ENCODE results near the gene HIGD1B. TPM values are rescaled to one million over a fixed set of nuclear protein-coding genes. Genes with fewer than 3 reads are reported as not detected.

Gene HIGD1B
- total RNA-seq, 1 donor from 2014 or later: 22.3 TPM

DNA sequence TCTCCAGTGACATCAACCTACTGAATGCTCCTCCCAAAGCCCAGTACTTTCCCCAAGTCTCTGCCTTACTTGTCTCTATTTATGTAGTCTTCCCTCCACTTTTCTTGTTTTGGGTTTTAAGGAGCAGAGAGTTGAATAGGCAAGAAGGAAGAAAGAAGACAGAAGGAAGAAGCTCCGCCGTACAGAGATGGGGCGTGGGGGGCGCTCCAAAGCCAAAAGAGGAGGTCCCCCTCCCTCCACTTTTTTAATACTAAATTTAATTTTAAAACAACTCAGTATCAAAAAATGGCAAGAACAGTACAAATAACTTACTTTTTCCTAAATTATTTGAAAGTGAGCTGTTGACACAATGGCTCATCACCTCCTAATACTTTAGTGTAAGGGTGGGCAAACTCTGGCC lies 47.0 kb downstream of the HIGD1B start:
- Histone ChIP-seq H3K27ac (no peak overlapping the region), H3K4me1 (peaks cover 20% of the 10 kb centered on the region), H3K9me3 (no peaks in the 10 kb centered on the region), H3K36me3 (peaks cover 58% of the 10 kb centered on the region), H3K4me3 (no peak overlapping the region), H3K27me3 (ENCODE audit: low read depth) (no peaks in the 10 kb centered on the region)
- TF ChIP-seq, protein P1, sequence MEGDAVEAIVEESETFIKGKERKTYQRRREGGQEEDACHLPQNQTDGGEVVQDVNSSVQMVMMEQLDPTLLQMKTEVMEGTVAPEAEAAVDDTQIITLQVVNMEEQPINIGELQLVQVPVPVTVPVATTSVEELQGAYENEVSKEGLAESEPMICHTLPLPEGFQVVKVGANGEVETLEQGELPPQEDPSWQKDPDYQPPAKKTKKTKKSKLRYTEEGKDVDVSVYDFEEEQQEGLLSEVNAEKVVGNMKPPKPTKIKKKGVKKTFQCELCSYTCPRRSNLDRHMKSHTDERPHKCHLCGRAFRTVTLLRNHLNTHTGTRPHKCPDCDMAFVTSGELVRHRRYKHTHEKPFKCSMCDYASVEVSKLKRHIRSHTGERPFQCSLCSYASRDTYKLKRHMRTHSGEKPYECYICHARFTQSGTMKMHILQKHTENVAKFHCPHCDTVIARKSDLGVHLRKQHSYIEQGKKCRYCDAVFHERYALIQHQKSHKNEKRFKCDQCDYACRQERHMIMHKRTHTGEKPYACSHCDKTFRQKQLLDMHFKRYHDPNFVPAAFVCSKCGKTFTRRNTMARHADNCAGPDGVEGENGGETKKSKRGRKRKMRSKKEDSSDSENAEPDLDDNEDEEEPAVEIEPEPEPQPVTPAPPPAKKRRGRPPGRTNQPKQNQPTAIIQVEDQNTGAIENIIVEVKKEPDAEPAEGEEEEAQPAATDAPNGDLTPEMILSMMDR (IDR thresholded peaks at IDR 0.05): no peak
- no peak for DNase-seq
- ATAC-seq: no peak
- intact Hi-C loops (cut with DNase I): no loop called here

DNA sequence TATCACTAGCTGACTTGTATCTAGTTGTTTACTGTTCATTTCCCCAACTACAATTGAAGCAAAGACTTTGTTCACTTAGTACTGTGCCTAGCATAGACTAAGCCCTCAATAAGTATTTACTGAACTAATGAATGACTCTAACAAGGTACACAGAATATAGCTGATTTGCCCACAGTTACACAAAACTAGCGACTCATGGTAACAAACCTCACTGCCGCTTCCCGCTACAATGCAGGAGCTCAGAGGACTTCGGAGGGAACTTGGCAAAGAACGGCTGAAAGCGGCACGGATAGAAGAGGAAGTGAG lies 51.0 kb downstream of the HIGD1B start:
- H3K4me1 ChIP-seq: peaks cover 35% of the 10 kb centered on the region
- intact Hi-C loops (cut with DNase I): no loop called here
- TF ChIP-seq, protein P1 (IDR thresholded peaks at IDR 0.05): no peak
- ATAC-seq (no peak), DNase-seq (peak; percentile 58)
- H3K36me3 ChIP-seq: peaks cover 26% of the 10 kb centered on the region
- H3K27ac ChIP-seq: peak overlapping the region; percentile 100
- no peaks in the 10 kb centered on the region for H3K27me3 ChIP-seq (ENCODE audit: low read depth)
- H3K9me3 ChIP-seq: no peaks in the 10 kb centered on the region
- H3K4me3 ChIP-seq: peak overlapping the region; percentile 95

DNA sequence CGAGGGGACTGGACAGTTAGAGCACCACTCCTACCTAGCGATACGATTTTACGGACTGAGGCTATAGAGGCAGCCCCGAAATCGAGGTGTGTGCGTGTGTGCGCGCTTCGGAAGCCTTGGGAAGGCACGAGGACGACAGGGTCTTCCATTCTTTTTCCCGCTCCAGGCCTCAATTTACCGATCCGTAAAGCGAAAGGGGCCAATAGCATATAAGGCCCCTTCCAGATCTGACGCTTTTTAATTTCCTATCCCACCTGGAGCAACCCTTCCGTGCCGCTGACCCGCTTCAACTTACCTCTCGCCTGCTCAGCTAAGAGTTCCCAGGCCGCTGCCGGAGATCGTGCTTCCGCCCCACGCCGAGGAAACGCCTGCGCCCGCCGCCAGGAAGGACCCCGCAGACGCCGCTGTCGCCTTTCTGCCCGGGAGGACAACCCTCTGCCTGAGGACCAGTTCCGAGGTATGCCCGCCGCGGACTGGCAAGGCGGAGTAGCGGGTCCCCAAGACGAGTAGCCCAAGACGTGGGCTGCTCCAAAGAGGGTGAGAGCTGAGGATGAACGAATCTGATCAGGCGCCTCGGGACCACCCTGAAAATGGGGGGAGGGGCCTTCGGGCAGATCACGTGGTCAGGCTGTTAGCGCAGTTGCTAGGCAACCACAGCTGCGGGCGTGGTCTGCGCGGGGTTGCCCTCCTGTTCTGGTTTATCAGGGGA lies 51.5 kb downstream of the HIGD1B start, which contains the start of gene EFTUD2:
TSS of gene EFTUD2 (minus strand) at position 372 of the 709 bp plus-strand sequence. CDS start 4,924 bp downstream, outside the sequence.
- ATAC-seq (peak; percentile 96 to 98), DNase-seq (peak; percentile 94)
- Histone ChIP-seq H3K27ac (peak within 1 kb of the TSS; percentile 100), H3K27me3 (ENCODE audit: low read depth) (no peaks in the 10 kb centered on the region), H3K4me1 (peaks cover 35% of the 10 kb centered on the region), H3K4me3 (peak within 1 kb of the TSS; percentile 95), H3K9me3 (no peaks in the 10 kb centered on the region), H3K36me3 (peaks cover 21% of the 10 kb centered on the region)
- intact Hi-C loops (cut with DNase I): no loop called here
- TF ChIP-seq, protein P1 (IDR thresholded peaks at IDR 0.05): no peak

Other genes with a start within 250 kb of the HIGD1B start
- gene MEIOC, start 191.4 kb upstream of the HIGD1B start, total RNA-seq: not detected
- 18.4 TPM for gene CCDC43, start 158.1 kb upstream of the HIGD1B start, total RNA-seq
- 6.8 TPM for gene DBF4B, start 139.2 kb upstream of the HIGD1B start, total RNA-seq
- gene ADAM11, start 88.9 kb upstream of the HIGD1B start, total RNA-seq: 0.41 TPM
- 18.4 TPM for gene GJC1, start 17.6 kb upstream of the HIGD1B start, total RNA-seq
- 108 TPM for gene EFTUD2, start 51.6 kb downstream of the HIGD1B start, total RNA-seq
- gene GFAP, start 67.6 kb downstream of the HIGD1B start, total RNA-seq: not detected
- 0.89 TPM for gene KIF18B, start 99.9 kb downstream of the HIGD1B start, total RNA-seq
- not detected for gene C1QL1, start 120.4 kb downstream of the HIGD1B start, total RNA-seq
- gene DCAKD, start 203.7 kb downstream of the HIGD1B start, total RNA-seq: 20.1 TPM
- gene NMT1, start 213.4 kb downstream of the HIGD1B start, total RNA-seq: 117 TPM